Aorta (tissue), 5 donors: ENCODE measurements around the gene TRAFD1. TPM values are rescaled to one million over a fixed set of nuclear protein-coding genes. Genes with fewer than 3 reads are reported as not detected.
A peak's percentile ranks its signal among the peaks of the same experiment; 100 is the strongest.
"Not testable (repeated sequence)": the region's sequence is repeated elsewhere in the genome, so short reads cannot be mapped to it uniquely, and the experiment has no call there.

Experiments
- ATAC-seq: fragments of 200-7000 bp; cut with Tn5 transposase; one replicate; pipeline ENCODE4 v1.9.1; 2022; ENCODE audit warnings: moderate library complexity; ENCODE audit not compliant: low FRiP score
- DNase-seq, 2 donors: peaks; one replicate each; pipeline ENCODE4 v3.0.0-alpha.2; 2020
- H3K27ac ChIP-seq, 2 donors: one replicate each; pipeline ENCODE4 v1.5.1; 2013; ENCODE audit warnings: low read length in 2 of 2, mild to moderate bottlenecking in 2 of 2, moderate library complexity in 2 of 2, control low read depth in 1 of 2, inconsistent platforms in 1 of 2, low read depth in 1 of 2
- H3K27me3 ChIP-seq, 2 donors: one replicate each; pipeline ENCODE4 v1.6.1; 2013; ENCODE audit warnings: control low read depth in 1 of 2, low read length in 1 of 2, mild to moderate bottlenecking in 1 of 2, moderate library complexity in 1 of 2; ENCODE audit not compliant: insufficient read depth in 2 of 2, control insufficient read depth in 1 of 2
- H3K36me3 ChIP-seq, 2 donors: one replicate each; pipeline ENCODE4 v1.6.1; 2013; ENCODE audit warnings: control low read depth in 1 of 2, low read length in 1 of 2, mild to moderate bottlenecking in 1 of 2; ENCODE audit not compliant: insufficient read depth in 2 of 2, control insufficient read depth in 1 of 2
- H3K4me1 ChIP-seq, 2 donors: one replicate each; pipeline ENCODE4 v1.6.1; 2013; ENCODE audit warnings: low read length in 2 of 2, control low read depth in 1 of 2, mild to moderate bottlenecking in 1 of 2, moderate library complexity in 1 of 2; ENCODE audit not compliant: insufficient read depth in 2 of 2, control insufficient read depth in 1 of 2
- H3K4me3 ChIP-seq, 2 donors: one replicate each; pipeline ENCODE4 v1.5.1; 2013; ENCODE audit warnings: low read length in 2 of 2, control low read depth in 1 of 2, mild to moderate bottlenecking in 1 of 2
- H3K9me3 ChIP-seq: one replicate; pipeline ENCODE4 v1.6.1; 2013; ENCODE audit warnings: mild to moderate bottlenecking, low read length; ENCODE audit not compliant: control insufficient read depth
- WGBS, 2 donors: extraction: QIAGEN DNeasy Blood & Tissue Kit; methylation state at CpG; one replicate each; pipeline ENCODE4 v1.1.7; 2013; 5-methylcytosine and 5-hydroxymethylcytosine counted together
- intact Hi-C, 2 donors: fragments of 100-400 bp; cut with DNase I; formaldehyde crosslinking; loops; one replicate each; pipeline versions ENCODE4 v1.14.2 to v1.15.0; 2022
- polyA plus RNA-seq, 2 donors: library from polyadenylated mRNA; stranded (reverse); fragments of 200-250 nt; gene quantifications; one replicate each; pipeline ENCODE4 v1.2.3, GENCODE V29; 2013
- total RNA-seq, 2 donors: library from RNA; stranded (reverse); fragmentation: NEBNext Ultra II Directional; extraction: Animal tissue kit (Norgen Biotek cat#: 25700); gene quantifications; one replicate each; pipeline ENCODE4 v1.2.1, GENCODE V29; 2021
- donor health status: healthy with polysubstance abuse.
- donor health status: Bipolar disorder and iron deficiency.
- donor health status: DM: no; HTN: no; CAD: no.
- donor health status: DM: no; HTN: no; CAD: no.
- donor health status: DM: yes; HTN: yes; CAD: no.

The TRAFD1 gene
- total and polyA plus RNA-seq, 4 donors: 8.9 to 35.5 (median 23.6) TPM

DNA sequence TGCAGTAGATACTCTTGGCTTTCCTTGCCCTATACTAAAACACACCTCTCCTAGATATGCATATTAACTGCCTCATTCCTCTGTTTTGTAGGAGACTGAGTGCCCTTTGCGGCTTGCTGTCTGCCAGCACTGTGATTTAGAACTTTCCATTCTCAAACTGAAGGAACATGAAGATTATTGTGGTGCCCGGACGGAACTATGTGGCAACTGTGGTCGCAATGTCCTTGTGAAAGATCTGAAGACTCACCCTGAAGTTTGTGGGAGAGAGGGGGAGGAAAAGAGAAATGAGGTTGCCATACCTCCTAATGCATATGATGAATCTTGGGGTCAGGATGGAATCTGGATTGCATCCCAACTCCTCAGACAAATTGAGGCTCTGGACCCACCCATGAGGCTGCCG, 15.4 kb downstream of the TRAFD1 start:
- Histone ChIP-seq H3K36me3 (peaks cover 3% of the 10 kb centered on the region in 2 donors), H3K9me3 (no peaks in the 10 kb centered on the region), H3K27ac (no peak overlapping the region), H3K4me1 (no peaks in the 10 kb centered on the region), H3K4me3 (no peak overlapping the region), H3K27me3 (no peaks in the 10 kb centered on the region)
- intact Hi-C loops: no loop called here
- 87 to 90% methylated on average over 5 of the region's 5 CpGs for WGBS, 2 donors
- no peak for ATAC-seq
- no peak for DNase-seq

DNA sequence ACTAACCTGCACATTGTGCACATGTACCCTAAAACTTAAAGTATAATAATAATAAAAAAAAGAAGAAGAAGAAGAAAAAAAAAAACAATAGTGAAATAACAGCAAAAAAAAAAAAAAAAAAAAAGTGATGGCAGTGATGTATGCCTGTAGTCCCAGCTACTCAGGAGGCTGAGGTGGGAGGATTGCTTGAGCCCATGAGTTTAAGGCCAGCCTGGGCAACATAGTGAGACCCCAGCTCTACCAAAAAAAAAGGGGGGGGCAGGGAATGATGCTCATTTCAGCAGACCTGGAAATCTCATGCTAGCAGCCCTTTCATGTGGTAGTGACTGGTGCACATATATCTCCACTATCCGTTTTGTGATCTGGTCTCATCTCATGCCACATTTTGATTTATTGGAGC, 20.8 kb downstream of the TRAFD1 start:
- H3K9me3 ChIP-seq: no peaks in the 10 kb centered on the region
- DNase-seq: no peak
- peaks cover 6 to 12% of the 10 kb centered on the region in 2 donors for H3K36me3 ChIP-seq
- no peak overlapping the region for H3K27ac ChIP-seq
- H3K27me3 ChIP-seq: no peaks in the 10 kb centered on the region
- H3K4me1 ChIP-seq: no peaks in the 10 kb centered on the region
- WGBS, 2 donors: 85 to 91% methylated on average over 1 of the region's 1 CpG
- H3K4me3 ChIP-seq: no peak overlapping the region
- ATAC-seq: no peak
- intact Hi-C loops: no loop called here

DNA sequence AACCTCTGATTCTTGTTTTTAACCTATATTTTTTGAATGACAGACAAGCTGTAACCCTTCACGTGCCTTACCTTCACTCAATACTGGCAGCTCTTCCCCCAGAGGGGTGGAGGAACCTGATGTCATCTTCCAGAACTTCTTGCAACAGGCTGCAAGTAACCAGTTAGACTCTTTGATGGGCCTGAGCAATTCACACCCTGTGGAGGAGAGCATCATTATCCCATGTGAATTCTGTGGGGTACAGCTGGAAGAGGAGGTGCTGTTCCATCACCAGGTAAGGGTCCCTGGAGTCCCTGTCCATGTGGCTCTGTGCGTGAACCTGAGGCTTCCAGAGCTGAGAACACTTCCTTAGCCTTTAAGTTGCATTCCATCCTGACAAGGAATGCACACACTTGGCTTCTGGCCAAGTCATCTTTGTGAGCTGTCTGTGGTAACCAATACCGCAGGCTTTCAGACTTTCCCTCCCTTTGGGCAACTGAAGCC, 22.7 kb downstream of the TRAFD1 start:
- 58 to 75% methylated on average over 3 of the region's 3 CpGs for WGBS, 2 donors
- intact Hi-C loops: no loop called here
- Histone ChIP-seq H3K4me1 (no peaks in the 10 kb centered on the region), H3K36me3 (peaks cover 12 to 16% of the 10 kb centered on the region in 2 donors), H3K4me3 (no peak overlapping the region), H3K27me3 (no peaks in the 10 kb centered on the region), H3K9me3 (no peaks in the 10 kb centered on the region), H3K27ac (no peak overlapping the region)
- no peak for DNase-seq
- no peak for ATAC-seq

DNA sequence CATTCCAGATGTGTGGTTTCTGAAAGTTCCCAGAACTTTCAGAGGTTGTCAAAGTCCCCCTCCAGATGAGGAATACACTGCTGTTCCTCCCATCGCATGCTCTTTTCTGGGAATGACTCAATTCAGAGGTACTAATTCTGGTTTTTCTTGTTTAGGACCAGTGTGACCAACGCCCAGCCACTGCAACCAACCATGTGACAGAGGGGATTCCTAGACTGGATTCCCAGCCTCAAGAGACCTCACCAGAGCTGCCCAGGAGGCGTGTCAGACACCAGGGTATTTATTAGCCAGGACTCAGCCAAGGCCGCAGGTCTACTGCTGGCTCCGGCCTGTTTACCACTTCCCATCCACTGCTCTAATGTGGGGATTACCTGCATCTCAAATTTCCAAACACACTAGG, 24.2 kb downstream of the TRAFD1 start:
- Histone ChIP-seq H3K36me3 (peaks cover 12 to 18% of the 10 kb centered on the region in 2 donors), H3K4me1 (no peaks in the 10 kb centered on the region), H3K4me3 (no peak overlapping the region), H3K9me3 (no peaks in the 10 kb centered on the region), H3K27me3 (no peaks in the 10 kb centered on the region), H3K27ac (no peak overlapping the region)
- ATAC-seq (no peak), DNase-seq (peak in 1 of 2 donors; percentile 22)
- intact Hi-C loops: no loop called here
- 91 to 93% methylated on average over 5 of the region's 5 CpGs for WGBS, 2 donors

DNA sequence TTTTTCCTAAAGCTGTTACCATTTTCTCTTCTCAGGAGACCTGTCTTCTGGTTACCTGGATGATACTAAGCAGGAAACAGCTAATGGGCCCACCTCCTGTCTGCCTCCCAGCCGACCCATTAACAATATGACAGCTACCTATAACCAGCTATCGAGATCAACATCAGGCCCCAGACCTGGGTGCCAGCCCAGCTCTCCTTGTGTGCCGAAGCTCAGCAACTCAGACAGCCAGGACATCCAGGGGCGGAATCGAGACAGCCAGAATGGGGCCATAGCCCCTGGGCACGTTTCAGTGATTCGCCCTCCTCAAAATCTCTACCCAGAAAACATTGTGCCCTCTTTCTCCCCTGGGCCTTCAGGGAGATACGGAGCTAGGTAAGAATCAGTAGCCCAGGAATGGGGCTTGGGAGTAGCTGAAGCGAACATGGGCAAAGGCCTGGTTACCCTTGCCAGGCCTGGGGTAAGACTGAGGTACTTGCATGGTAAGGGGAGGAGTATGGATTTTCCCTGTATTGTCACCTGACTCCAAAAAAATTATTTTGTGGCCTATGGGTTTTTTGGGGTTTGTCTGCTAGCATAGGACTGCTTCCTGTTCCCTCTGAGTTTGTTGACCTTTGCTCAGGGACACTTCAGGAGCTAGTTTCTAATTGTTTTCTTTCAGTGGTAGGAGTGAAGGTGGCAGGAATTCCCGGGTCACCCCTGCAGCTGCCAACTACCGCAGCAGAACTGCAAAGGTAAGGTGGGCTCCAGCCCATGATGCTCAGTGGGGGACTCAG, 26.6 kb downstream of the TRAFD1 start:
- intact Hi-C loops: no loop called here
- 93 to 94% methylated on average over 11 of the region's 11 CpGs for WGBS, 2 donors
- H3K4me3 ChIP-seq: no peak overlapping the region
- DNase-seq (peak; percentile 21 to 32), ATAC-seq (no peak)
- no peaks in the 10 kb centered on the region for H3K4me1 ChIP-seq
- H3K36me3 ChIP-seq: peaks cover 9 to 18% of the 10 kb centered on the region in 2 donors
- H3K27me3 ChIP-seq: no peaks in the 10 kb centered on the region
- no peak overlapping the region for H3K27ac ChIP-seq
- H3K9me3 ChIP-seq: no peaks in the 10 kb centered on the region

DNA sequence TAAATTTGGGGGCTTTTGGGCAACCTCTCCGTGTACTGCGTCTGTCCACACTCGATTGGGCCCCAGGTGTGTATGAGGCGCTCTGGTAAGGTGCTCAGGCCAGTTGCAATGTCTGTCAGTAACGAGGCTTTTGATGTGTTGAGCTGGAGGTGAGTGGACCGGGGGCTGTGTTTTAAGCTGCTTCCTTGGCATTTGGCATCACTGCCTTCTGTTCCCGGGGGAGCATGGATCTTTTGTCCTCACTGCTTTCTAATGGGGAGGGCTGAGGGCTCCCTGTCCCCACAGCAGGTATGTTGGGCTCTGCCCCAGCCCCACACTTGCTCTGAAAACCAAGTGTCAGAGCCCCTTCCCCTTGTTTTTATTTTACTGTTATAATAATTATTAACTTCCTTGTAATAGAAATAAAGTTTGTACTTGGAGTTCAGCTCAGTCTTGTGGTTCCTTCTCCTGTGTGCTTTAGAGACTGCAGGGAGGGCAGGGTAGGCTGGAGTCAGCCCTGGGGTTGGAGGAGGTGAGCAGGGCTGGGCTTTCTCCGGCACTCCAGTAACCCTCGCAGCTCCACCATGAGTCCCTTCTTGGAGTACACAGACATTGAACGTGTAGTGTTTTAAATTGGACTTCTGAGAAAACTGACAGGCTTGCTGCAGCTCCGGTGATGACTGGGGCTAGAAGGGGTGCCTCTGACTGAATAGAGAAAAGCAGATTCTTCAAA, 28.0 kb downstream of the TRAFD1 start:
- ATAC-seq (no peak), DNase-seq (peak; percentile 20 to 34)
- Histone ChIP-seq H3K4me1 (no peaks in the 10 kb centered on the region), H3K27ac (no peak overlapping the region), H3K4me3 (no peak overlapping the region), H3K9me3 (no peaks in the 10 kb centered on the region), H3K27me3 (no peaks in the 10 kb centered on the region), H3K36me3 (peaks cover 8 to 14% of the 10 kb centered on the region in 2 donors)
- intact Hi-C loops: no loop called here
- WGBS, 2 donors: 80 to 81% methylated on average over 11 of the region's 11 CpGs

DNA sequence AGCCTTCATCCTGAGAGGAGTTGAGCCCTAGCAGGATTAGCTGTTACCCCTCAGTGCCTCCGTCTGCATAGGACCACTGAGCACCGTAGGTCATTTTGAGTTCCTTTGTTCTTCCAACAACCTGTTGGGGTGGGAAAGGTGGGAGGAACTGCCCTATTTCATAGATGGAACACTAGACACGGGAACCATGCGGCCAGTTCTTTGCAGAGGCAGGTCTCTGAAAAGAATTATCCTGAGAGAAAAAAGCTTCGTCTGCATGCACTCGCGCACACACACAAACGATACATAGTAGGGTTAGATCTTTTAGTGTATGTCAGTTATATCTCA, 28.5 kb downstream of the TRAFD1 start:
- Histone ChIP-seq H3K27ac (no peak overlapping the region), H3K36me3 (peaks cover 5 to 12% of the 10 kb centered on the region in 2 donors), H3K4me1 (no peaks in the 10 kb centered on the region), H3K27me3 (no peaks in the 10 kb centered on the region), H3K9me3 (no peaks in the 10 kb centered on the region), H3K4me3 (no peak overlapping the region)
- WGBS, 2 donors: 92 to 94% methylated on average over 8 of the region's 8 CpGs
- intact Hi-C loops: no loop called here
- no peak for ATAC-seq
- DNase-seq: peak in 1 of 2 donors; percentile 4

DNA sequence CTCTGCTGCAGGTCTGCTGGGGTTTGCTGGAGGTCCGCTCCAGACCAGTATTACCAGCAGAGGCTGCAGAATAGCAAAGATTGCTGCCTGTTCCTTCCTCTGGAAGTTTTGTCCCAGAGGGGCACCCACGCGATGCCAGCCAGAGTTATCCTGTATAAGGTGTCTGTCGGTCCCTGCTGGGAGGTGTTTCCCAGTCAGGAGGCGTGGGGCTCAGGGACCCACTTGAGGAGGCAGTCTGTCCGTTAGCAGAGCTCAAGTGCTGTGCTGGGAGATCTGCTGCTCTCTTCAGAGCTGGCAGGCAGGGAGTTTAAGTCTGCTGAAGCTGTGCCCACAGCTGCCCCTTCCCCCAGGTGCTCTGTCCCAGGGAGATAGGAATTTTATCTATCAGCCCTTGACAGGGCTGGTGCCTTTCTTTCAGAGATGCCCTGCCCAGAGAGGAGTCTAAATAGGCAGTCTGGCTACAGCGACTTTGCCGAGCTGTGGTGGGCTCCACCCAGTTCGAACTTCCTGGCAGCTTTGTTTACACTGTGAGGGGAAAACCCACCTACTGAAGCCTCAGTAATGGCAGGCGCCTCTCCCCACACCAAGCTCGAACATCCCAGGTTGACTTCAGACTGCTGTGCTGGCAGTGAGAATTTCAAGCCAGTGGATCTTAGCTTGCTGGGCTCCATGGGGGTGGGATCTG, 33.2 kb downstream of the TRAFD1 start:
- H3K4me1 ChIP-seq, H3K9me3 ChIP-seq, intact Hi-C loops, H3K27me3 ChIP-seq, H3K4me3 ChIP-seq, H3K27ac ChIP-seq, ATAC-seq, H3K36me3 ChIP-seq: not testable (repeated sequence)
- DNase-seq: peak in 1 of 2 donors; percentile 40
- 96 to 97% methylated on average over 11 of the region's 11 CpGs for WGBS, 2 donors
